Activated CD8-positive, alpha-beta memory T cell treated with anti-CD3 and anti-CD28 coated beads for 4 hours (primary cell): ENCODE measurements around the gene SHROOM4.
A peak's percentile ranks its signal among the peaks of the same experiment; 100 is the strongest.

Experiments used
- DNase-seq, 2 donors: peaks; one replicate each; pipeline ENCODE4 v3.0.0-alpha.2; 2020; ENCODE audit warnings: low read depth in 2 of 2

Gene SHROOM4

DNA sequence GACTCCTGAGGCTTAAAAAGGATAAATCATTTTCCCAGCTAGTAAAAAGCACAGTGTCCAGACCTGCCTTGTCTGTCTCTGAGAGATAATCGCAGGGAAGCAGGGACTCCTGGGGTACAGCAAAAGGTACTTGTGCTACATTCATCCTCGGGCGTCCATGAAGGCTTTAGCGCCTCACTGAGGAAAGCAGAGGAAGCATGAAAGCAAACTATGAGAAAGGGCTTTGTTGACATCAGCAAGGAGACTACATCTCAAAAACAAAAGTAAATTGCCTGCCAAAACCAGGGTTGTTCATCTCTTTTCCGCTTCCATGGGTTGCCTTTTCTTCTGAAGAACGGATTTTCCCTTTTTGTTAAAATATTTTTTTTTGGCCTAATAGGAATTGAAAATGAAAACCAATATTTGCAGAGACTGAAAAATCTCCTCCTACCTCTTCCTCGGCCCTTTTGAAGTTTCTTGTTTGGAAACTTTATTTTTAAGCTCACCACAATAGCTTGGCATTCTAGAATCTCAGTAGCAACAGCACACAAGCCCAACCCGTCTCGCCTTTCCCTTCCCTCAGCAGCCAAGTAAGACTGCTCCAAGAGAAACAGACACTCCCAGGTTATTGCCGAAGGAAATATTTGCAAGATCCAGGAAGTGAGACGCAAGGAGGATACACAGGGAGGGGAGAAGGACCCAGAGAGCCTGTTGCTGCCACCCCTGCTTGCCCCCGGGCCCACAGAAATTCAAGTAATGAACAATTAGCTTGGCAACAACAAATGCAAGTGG lies 195.0 kb downstream of the SHROOM4 start:
- DNase-seq = no peak

DNA sequence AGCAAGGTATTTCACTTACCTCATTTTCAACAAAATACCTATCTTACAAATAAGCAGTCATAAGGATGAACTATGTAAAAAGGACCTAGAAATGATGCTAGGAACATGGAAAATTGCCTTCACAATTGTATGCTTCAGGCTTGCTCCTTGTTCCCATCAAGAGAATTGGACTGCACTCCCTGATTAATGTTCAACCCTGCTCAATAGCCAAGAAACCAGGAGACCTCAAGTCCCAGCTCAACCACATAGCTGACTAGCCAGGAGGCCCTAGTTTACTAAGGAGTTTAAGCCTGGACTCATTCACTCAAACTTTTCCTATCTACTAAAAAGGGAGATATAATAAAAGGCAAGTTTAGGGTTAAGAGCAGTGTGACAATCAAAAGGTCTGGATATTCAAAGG lies 196.8 kb downstream of the SHROOM4 start:
- DNase-seq = no peak

DNA sequence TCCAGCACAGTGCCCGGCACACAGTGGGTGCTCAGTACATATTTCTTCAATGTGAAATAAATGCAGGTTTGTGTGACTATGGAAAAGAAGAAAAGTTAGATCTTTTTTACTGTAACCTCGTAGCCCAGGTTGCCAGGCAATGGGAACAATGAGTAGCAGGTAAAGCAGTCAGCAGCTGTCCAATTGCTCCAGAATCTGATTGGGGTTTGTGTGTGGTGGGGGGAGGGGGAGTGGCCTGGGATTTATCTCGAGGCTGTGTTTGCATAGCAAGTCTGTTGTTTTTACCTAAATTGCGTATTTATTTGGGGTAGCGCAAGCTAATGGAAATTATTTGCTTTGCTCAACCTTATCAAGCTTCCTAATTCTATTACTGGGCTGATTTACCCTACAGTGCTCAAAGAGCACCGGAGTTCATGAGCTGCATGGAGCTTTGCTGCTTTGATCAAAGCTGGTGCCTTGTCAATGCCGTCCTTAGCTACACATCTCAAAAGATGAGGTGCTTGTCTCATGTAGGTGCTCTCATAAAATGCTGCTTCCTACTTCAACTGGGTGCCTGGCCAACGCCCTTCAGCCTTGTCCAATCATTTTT lies 198.3 kb downstream of the SHROOM4 start:
- DNase-seq = no peak

DNA sequence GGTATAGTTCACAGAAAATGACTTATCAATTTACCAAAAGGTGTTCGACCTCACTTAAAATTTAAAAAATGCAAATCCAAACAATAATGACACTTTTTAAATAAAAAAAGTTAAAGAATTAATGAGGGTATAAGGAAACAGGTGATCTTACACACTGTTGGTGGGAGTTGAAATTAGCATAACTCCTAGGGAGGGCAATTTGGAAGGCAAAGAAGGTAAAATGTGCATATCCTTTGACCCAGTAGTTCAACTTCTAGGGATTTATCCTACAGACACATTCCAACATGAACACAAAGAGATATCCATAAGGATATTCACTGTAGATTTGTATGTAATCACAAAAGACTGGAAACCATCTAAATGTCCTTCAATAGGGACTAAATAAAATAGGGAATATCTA lies 199.5 kb downstream of the SHROOM4 start:
- DNase-seq = no peak

DNA sequence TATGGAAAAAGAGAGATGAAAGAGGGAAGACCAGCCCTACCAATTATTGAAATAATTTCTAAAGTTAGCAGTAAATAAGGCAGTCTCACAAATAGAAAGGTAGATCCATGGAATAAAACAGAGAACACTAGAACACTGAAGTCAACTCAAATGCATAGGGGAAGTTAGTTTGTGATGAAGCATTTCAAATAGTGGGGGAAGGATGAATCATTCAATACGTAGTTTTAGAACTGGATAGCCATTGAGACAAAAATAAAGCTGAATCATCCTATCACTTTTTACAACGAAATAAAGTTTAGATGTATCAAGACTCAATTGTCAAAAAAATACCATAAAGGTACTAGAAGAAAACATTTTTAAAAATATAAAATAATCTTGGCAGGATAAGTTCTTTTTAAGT lies 200.1 kb downstream of the SHROOM4 start:
- no peak for DNase-seq

DNA sequence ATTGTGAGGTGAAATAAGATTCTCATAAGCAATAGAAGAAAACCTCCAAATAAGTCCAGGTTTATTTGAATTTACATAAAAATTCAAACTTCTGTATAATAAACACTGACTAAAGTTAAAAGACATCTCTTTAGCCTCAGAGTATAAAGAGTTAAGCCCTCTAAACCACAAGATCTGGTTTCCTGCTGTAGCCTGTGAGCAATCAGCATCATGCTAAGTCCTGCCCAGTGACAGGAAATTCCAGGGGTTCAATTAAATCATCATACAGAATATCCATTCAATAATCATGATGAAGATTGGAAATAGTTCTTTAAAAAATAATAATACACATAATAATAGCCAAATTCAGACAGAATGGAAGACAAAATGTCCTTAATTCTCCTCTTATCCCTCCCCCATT lies 204.2 kb downstream of the SHROOM4 start:
- DNase-seq = no peak

DNA sequence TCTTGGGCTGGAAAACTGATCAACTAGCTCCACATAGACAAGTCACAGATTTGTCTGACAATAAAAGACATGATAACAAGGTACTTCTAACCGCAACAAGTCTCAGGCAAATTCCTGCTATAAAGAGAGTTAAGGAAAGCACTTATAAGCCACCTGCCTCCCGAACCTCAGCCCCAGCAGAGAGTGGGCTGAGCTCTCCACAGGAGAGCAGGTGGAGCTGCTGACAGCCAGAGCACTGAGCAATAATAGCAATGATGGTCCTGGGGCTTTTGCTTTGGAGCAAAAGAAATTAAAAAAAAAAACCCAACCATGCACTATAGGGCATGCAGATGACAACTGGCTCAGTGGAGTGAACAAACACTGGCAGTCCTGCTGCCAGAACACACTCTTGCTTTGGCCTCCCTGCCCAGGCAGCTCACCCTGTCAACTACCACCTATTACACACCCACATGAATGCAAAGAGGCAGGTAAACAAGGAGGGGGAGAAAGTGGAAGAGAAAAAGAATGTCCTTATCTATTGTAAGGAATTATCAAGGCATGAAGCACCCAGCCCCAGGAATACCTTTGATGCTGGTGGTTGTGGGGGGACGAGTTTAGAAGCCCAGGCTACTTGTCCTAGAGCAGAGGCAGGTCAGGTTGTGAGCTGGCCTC lies 207.6 kb downstream of the SHROOM4 start:
- DNase-seq = no peak

DNA sequence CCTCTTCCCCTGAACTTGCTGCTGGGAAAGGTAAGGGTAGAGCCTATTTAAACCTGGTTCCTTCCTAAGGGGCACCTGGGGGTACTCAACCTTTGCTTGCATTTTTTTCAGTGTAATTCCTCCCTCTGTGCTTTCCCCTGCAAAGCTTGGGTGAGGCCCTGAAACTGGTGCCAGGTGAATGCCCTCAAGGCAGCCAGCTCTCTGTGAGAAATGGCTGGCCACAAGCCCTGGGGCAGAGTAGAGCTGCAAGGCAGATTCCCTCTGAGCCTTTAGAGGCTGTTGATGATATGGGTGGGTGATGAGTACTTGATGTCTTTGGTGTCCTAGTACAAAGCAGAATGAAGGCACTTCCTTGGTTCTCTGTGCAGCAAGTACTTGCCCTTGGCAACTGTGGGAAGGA lies 217.9 kb downstream of the SHROOM4 start:
- DNase-seq = no peak

DNA sequence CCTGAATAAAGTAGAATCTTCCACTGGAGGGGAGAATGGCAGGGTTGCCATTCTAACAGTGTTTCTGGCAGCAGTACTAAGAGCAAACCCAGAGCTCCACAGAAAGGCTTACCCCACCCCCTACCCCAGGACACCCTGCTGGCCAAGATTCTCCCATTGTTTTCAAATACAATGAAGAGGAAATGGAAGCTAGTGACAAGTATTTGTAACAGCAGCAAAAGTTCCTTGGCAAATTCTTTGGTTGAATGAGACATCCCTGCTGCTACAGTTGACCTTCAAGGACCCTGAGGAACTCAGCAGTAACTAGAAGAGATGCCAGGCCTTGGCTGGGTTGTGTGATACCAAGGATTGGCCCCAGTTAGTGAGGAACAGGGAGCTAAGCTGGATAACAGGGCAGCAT lies 219.2 kb downstream of the SHROOM4 start:
- no peak for DNase-seq

DNA sequence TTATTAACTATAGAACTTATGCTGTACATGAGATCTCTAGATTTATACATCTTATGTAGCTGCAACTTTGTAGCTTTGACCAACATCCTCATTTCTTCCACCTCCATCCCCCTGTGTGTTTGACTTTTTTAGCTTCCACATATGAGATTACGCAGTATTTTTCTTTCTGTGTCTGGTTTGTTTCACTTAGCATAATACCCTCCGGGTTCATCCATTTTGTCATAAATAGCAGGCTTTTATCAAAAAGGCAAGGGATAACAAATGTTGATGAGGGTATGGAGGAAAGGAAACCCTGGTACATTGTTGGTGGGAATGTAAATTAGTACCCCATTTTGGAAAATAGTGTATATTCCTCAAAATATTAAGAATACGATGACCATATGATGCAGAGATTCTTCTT lies 227.0 kb downstream of the SHROOM4 start:
- no peak for DNase-seq

DNA sequence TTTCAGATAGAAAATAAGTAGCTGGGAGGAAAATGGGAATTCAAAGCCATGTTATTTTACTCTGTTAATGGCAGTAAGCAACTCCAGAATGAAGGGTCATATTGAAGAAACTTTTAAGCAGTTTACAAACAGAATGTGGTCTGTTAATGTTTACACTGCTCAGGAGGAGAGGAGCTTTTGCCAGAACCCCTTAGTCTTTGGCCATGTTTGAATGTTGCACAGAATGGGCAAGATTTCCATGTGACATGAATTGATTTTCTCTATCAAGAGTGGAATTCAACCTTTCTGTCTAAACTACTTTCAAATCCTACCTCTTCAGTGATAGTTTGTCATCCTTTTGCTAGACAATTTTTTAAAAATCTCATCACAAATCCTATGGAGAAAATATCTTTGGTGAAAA lies 227.6 kb downstream of the SHROOM4 start:
- no peak for DNase-seq

DNA sequence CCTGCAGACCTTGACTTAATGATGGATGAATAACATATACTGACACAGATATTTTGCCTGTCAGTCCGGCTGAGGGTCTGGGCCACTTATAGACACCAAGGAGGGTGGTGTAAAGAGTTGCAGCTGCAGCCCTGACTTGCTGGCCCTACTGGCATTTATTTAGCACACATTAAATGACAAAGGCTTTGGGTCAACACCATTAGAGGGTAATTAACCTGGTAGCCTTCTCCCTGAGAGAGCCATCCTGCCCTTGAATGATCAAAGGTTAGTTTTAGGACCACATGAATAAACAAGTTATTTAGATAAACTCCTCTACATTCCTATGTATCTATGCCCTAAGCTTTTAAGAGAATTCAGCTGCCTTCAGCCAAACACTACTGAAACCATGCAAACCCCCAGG lies 232.6 kb downstream of the SHROOM4 start:
- DNase-seq = no peak

DNA sequence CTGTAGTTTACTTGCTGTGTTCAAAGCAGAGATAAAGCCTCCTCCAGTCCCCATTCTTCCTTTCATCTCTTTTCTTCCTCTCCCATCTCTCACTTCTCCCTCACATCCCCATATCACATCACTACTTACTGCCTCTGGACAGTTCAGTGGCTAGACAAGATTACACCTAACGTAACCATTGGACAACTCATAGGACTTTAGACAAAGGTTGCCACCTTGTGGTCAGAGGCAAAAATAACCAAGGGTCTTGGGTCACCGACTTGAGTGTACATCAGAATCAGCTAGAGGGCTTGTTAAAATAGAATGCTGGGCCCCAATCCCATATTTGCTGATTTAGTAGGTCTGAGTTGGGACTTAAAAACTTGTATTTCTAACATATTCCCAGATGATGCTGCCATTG lies 234.0 kb downstream of the SHROOM4 start:
- DNase-seq = peak in 1 of 2 donors; percentile 0

DNA sequence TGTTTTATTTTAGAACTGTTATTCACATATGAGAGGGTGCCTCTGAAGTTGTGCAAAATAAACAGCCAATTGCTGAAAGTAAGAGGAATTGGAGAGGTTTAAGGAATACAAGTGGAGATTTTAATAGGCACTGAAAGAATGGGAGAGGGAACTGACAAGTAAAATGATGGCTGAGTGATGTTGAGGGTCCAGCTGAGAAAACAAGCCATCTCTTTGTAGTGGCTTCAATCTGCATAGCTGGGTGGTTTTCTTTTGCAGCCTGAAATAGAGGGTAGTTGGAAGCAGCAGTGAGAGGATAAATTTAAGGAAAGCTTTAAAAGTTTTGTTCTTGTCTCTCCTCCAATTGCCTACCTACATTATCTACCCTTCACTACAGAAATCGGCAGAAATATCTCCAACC lies 236.7 kb downstream of the SHROOM4 start:
- DNase-seq = no peak

DNA sequence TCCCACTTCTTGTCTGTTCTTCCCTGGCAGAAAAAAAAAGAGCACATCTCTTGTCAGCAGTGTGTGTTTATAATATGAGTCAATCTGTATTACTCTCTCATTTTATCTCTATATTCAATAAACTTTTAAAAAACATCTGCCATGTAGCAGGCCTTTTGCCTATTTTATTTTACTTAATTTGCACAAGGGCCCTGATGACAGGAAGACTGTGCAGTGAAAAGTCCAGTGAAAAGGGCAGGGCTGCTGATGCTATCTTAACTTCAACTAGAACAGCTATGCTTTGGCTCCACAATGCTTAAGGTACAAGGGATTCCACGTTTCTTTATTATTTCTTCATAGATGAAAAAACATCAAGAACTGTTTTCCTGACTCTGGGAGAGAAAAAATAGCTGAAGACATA lies 246.4 kb downstream of the SHROOM4 start:
- no peak for DNase-seq

DNA sequence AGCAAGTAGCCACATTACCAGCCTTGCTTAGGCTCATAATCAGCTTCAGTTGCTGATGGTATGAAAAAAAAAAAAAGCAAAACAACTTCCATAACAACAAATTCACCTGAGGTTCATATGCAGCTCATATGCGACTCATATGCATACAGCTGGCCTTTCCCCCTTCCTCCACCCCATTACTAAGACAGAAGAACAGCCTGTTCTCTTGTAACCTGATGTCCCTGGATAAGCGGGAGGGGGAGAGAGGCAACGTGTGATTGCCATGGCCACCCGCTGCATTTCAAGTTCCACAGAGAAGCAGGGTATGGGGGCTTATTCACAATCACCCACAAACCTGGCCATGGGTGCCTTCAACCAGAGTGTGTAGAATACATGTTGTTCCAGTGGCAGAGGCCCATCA lies 248.3 kb downstream of the SHROOM4 start:
- DNase-seq = no peak
